ENCODE measurements around the gene APBA2. TPM values are rescaled to one million over a fixed set of nuclear protein-coding genes. Genes with fewer than 3 reads are reported as not detected.

Gene APBA2
- total RNA-seq, 1 experiment from 2014 or later, result 12.9 TPM

DNA sequence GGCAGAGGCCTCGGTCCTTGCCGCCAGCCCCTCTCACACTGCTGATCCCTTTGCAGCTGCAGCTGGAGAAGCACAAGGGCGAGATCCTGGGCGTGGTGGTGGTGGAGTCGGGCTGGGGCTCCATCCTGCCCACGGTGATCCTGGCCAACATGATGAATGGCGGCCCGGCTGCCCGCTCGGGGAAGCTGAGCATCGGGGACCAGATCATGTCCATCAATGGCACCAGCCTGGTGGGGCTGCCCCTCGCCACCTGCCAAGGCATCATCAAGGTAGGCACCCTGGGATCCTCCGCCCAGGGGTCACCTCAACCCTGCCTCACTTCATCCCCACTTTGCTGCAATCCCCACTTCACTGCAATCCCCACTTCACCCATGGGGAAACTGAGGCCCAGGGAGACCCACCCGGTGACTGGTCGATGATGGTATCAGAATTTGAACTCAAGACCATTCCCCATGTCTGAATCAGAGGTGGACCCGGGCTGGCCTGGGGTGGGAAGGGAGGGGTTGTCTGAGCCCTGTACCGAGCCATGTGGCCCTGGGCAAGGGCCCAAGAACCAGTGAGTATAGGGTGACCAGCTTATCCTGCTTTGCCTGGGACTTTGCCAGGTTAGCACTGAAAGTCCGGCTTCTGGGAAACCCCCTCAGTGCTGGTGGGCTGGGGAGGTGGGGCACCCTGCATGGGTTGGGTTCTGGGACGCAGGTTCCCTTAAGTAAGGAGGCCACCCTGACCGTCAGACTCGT is 220.9 kb downstream of the APBA2 start:
- BruUV-seq (replicated peaks), result no TSS peak

GRCh38 chr15:29107291-29107890 is 221.6 kb downstream of the APBA2 start:
- no peak overlapping the region for H3K27ac ChIP-seq (ENCODE audit: low read depth, low read length, poor library complexity, severe bottlenecking)
- DNase-seq (ENCODE audit: low spot score), result no peak
- no peaks in the 10 kb centered on the region for H3K27me3 ChIP-seq (replicated peaks; ENCODE audit: insufficient read depth, low read depth, low read length, poor library complexity)
- BruUV-seq (replicated peaks), result no TSS peak
- no peak overlapping the region for H3K4me3 ChIP-seq (ENCODE audit: low read depth, low read length, poor library complexity, severe bottlenecking)
- ChIA-PET POLR2A (ENCODE audit: low non-redundant PET) (no interaction called here), CTCF (no interaction called here)
- TF ChIP-seq EZH2 (IDR thresholded peaks at IDR 0.05; ENCODE audit: borderline replicate concordance, low read depth, low read length, poor library complexity, severe bottlenecking), result no peak
- TF ChIP-seq, protein P1, sequence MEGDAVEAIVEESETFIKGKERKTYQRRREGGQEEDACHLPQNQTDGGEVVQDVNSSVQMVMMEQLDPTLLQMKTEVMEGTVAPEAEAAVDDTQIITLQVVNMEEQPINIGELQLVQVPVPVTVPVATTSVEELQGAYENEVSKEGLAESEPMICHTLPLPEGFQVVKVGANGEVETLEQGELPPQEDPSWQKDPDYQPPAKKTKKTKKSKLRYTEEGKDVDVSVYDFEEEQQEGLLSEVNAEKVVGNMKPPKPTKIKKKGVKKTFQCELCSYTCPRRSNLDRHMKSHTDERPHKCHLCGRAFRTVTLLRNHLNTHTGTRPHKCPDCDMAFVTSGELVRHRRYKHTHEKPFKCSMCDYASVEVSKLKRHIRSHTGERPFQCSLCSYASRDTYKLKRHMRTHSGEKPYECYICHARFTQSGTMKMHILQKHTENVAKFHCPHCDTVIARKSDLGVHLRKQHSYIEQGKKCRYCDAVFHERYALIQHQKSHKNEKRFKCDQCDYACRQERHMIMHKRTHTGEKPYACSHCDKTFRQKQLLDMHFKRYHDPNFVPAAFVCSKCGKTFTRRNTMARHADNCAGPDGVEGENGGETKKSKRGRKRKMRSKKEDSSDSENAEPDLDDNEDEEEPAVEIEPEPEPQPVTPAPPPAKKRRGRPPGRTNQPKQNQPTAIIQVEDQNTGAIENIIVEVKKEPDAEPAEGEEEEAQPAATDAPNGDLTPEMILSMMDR (conservative IDR thresholded peaks at IDR 0.05; ENCODE audit: low read depth, low read length), result no peak
- intact Hi-C loops (cut with micrococcal nuclease; ENCODE audit: unreplicated experiment), result no loop called here
- no peaks in the 10 kb centered on the region for H3K36me3 ChIP-seq (ENCODE audit: insufficient read depth, low read length, poor library complexity, severe bottlenecking)
- H3K9me3 ChIP-seq (ENCODE audit: low read depth, low read length, poor library complexity, severe bottlenecking), result no peaks in the 10 kb centered on the region
- peaks cover 18% of the 10 kb centered on the region for H3K4me1 ChIP-seq (ENCODE audit: insufficient read depth, low read length, poor library complexity, severe bottlenecking)

More for the DNA sequence above, 220.9 kb downstream of the APBA2 start:
- POLR2A ChIA-PET (ENCODE audit: low non-redundant PET), result no interaction called here
- CTCF ChIA-PET, result no interaction called here
- Histone ChIP-seq H3K27me3 (replicated peaks; ENCODE audit: insufficient read depth, low read depth, low read length, poor library complexity) (no peaks in the 10 kb centered on the region), H3K36me3 (ENCODE audit: insufficient read depth, low read length, poor library complexity, severe bottlenecking) (no peaks in the 10 kb centered on the region), H3K4me1 (ENCODE audit: insufficient read depth, low read length, poor library complexity, severe bottlenecking) (peaks cover 18% of the 10 kb centered on the region), H3K27ac (ENCODE audit: low read depth, low read length, poor library complexity, severe bottlenecking) (no peak overlapping the region), H3K4me3 (ENCODE audit: low read depth, low read length, poor library complexity, severe bottlenecking) (no peak overlapping the region), H3K9me3 (ENCODE audit: low read depth, low read length, poor library complexity, severe bottlenecking) (no peaks in the 10 kb centered on the region)
- TF ChIP-seq, protein P1 (conservative IDR thresholded peaks at IDR 0.05; ENCODE audit: low read depth, low read length), result no peak
- no peak for TF ChIP-seq EZH2 (IDR thresholded peaks at IDR 0.05; ENCODE audit: borderline replicate concordance, low read depth, low read length, poor library complexity, severe bottlenecking)
- intact Hi-C loops (cut with micrococcal nuclease; ENCODE audit: unreplicated experiment), result no loop called here
- DNase-seq (ENCODE audit: low spot score), result no peak

GRCh38 chr15:29107971-29108645 is 222.3 kb downstream of the APBA2 start:
- DNase-seq (ENCODE audit: low spot score), result no peak
- POLR2A ChIA-PET (ENCODE audit: low non-redundant PET), result no interaction called here
- intact Hi-C loops (cut with micrococcal nuclease; ENCODE audit: unreplicated experiment), result no loop called here
- Histone ChIP-seq H3K4me1 (ENCODE audit: insufficient read depth, low read length, poor library complexity, severe bottlenecking) (peaks cover 18% of the 10 kb centered on the region), H3K36me3 (ENCODE audit: insufficient read depth, low read length, poor library complexity, severe bottlenecking) (no peaks in the 10 kb centered on the region), H3K4me3 (ENCODE audit: low read depth, low read length, poor library complexity, severe bottlenecking) (no peak overlapping the region), H3K9me3 (ENCODE audit: low read depth, low read length, poor library complexity, severe bottlenecking) (no peaks in the 10 kb centered on the region), H3K27ac (ENCODE audit: low read depth, low read length, poor library complexity, severe bottlenecking) (no peak overlapping the region), H3K27me3 (replicated peaks; ENCODE audit: insufficient read depth, low read depth, low read length, poor library complexity) (no peaks in the 10 kb centered on the region)
- CTCF ChIA-PET, result no interaction called here
- BruUV-seq (replicated peaks), result no TSS peak
- TF ChIP-seq, protein P1 (conservative IDR thresholded peaks at IDR 0.05; ENCODE audit: low read depth, low read length), result no peak
- TF ChIP-seq EZH2 (IDR thresholded peaks at IDR 0.05; ENCODE audit: borderline replicate concordance, low read depth, low read length, poor library complexity, severe bottlenecking), result no peak
